Measurements from ENCODE around the gene TNFAIP3.
"Not testable (repeated sequence)": the region's sequence is repeated elsewhere in the genome, so short reads cannot be mapped to it uniquely, and the experiment has no call there.

Gene TNFAIP3

DNA sequence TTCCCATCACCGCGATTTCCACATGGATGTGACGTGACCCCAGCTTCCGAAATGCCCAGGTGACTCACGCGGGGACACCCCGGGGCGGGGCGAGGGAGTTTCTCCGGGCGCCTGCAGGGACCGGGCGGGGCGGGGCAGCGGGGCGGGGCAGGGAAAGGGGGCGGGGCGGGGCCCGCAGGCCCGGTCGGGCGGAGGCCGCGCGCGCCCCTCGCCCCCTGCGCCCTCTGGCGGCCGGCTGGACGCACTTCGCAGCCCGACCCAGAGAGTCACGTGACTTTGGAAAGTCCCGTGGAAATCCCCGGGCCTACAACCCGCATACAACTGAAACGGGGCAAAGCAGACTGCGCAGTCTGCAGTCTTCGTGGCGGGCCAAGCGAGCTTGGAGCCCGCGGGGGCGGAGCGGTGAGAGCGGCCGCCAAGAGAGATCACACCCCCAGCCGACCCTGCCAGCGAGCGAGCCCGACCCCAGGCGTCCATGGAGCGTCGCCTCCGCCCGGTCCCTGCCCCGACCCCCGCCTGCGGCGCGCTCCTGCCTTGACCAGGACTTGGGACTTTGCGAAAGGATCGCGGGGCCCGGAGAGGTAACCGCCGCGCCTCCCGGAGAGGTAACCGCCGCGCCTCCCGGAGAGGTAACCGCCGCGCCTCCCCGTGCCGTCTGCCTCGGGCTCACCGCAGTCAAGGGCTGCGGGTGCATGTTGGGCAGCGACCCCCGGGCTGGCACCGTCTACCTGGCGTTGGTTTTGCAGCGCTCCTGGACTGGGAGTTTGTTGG is at the start of gene TNFAIP3:
Gene TNFAIP3, plus strand, starts transcription at position 346 of the 771 bp plus-strand sequence. CDS start 3,969 bp downstream, outside the sequence.
- DNase-seq (ENCODE audit: low spot score), result peak; percentile 97

DNA sequence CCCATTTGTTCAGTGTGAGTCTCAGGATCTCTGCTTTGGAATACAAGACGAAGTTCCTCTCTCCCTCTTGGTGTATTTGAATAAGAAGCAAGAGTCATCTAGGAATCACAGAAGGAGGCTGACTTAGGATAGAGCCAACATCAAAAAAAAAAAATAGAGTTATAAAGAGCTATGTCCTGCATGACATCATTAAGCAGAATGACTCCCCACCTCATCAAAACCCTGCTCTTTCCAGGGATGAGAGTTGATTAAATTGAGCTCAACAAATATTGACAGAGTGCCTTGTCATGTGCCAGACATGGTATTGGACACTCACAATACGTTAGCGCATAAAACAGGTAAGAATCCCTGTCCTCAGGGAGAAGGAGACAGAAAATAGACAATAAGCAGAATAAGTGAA is 48.6 kb upstream of the TNFAIP3 start:
- no peak for DNase-seq (ENCODE audit: low spot score)

DNA sequence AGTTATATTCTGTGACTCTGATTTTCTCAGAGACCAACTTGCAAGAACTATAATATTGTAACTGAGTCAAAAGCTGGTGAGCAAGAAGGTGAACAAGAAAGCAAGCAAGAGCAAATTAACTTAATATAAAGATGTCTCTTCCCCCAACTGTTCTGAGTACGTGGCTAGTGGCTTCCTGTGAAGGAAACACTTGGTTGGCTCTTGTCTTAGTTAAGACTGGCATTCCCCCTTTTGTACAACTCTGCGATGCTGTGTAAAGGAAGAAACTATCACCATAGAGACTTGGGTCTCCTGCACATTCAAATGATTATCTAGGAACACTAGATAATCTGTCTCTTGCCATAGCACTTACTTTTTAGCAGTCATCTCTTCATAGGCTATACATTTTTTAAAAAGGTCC is 47.3 kb upstream of the TNFAIP3 start:
- no peak for DNase-seq (ENCODE audit: low spot score)

DNA sequence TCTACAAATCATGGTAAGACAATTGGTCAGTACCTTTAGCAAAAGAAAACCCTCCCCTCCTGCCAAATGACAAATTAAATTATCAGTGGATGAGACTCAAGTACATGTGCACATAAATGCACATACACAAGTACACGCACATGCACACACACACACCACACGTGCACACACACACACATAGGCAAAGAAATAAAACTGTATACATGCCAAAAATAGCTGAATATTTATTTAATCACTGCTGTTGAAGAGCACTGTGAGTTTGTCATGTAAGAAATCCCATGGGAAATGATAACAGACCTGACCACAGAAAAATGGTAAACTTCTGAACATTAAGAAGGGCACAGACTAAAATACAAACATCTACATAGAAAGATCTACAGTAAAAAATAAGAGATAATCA is 46.6 kb upstream of the TNFAIP3 start:
- no peak for DNase-seq (ENCODE audit: low spot score)

DNA sequence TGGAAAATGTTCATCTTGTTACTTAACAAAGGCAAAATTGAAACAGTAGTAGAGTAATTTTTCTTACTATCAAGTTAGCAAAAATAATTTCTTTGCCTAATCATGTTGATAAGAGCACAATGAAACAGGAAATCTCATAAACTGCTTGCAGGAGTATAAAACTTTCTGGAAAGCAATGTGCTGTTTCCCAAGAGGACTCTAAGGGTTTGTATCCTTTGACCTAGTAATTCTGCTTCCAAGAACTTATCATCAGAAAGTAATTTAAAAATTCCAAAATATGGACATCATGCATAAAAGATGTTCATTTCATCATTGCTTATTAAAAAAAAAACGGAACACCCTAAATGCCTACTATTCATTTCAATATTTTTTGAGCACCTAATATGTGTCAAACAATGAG is 46.1 kb upstream of the TNFAIP3 start:
- DNase-seq (ENCODE audit: low spot score), result no peak

DNA sequence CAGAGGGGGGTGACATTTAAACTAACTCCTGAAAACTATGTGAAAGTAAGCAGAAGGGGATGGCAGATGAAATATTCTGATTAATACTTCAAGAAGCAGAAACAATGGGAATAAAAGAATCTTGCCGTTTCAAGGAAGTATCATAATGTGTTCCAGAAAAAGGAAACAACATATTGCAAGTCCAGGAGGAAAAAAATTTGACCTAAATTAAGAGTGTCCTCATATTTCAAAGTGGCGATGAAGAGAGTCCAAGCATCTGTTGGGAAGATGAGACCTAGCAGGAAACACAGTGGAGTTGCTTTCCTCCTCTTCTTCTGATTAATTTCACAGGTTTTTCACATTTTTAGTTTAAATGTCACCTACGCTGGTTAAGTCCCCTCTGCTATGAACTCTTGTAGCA is 45.6 kb upstream of the TNFAIP3 start:
- DNase-seq (ENCODE audit: low spot score), result no peak

DNA sequence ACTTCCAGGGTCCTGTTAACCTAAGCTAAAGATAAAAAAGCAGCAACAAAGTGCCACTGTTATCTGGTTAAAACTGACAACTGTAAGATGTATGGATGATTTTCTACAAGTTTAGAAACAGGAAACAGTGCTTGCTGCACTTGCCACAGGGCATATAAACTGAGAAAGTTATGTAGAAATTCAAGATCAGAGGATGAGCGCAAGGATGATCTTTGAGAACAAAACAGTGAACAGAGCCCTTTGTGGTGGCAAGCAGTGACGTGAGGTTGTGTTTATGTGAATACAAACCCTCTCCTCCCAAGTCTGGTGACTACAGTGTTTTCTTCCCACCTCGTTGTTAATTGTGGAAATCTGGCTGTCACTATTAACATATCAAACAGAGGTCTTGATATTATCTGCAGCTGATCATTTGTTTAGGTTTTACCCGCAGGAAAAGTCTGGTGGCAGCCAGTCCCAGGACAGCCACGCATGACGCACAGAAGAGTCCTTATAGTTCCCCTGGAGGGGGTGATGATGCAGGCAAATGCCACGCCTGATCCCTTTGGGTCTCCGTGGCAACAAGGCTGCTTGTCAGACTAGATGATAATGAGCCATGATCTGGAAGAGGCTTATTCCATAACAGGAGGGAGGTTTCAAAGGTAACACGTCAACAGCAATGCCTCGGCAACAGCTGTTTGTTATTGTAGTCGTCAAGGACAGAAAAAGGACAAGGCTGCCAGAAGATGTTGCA is 43.1 kb upstream of the TNFAIP3 start:
- DNase-seq (ENCODE audit: low spot score), result no peak

DNA sequence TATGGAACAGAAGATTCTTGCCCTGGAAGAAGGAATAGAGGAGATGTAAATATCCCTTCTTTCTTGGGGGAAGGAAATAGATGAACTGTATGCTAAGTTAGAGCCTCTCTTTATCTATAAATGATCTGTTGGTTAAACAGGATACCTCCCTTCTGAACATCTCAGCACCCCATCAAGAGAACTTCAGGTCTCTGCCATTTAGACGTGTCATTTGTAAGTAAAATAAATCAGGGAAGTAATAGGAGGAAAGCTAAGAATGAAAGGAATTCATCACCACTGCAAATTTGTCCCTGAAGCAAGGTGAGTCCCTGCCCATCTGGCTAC is 42.5 kb upstream of the TNFAIP3 start:
- no peak for DNase-seq (ENCODE audit: low spot score)

DNA sequence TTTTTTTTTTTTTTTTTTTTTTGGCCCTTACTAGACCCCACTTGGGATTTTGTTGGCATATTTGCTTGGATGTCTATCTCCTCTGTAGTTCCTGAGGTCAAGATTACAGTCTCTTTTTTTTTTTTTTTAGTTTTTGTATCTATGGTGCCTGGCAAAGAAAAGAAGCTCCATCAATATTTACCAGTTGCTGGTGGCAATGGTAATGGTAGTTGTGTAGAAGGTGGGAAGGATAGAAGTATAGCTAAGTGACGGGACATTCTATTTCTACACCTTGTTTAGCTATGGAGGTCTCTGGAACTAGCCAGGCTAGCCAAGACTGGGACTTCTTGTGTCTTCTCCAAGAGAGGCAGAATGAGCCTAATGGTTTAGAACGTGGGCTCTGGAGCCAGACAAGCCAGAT is 42.2 kb upstream of the TNFAIP3 start:
- DNase-seq (ENCODE audit: low spot score), result no peak

DNA sequence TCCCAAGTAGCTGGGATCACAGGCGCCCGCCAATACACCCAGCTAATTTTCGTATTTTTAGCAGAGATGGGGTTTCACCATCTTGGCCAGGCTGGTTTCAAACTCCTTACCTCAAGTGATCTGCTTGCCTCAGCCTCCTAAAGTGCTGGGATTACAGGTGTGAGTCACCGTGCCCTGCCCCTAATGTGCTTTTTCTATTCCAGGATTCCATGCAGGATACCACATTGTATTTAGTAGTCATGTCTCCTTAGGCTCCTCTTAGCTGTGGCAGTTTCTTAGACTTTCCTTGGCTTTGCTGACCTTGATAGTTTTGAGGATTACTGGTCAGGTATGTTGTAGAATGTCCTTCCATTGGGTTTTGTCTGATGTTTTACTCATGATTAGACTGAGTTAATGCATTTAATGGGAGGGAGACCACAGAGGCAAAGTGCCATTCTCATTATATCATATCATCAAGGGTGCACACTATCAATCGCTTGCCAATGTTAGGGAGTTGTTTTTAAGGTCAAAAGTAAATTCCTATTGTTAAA is 39.6 kb upstream of the TNFAIP3 start:
- DNase-seq (ENCODE audit: low spot score), result no peak

DNA sequence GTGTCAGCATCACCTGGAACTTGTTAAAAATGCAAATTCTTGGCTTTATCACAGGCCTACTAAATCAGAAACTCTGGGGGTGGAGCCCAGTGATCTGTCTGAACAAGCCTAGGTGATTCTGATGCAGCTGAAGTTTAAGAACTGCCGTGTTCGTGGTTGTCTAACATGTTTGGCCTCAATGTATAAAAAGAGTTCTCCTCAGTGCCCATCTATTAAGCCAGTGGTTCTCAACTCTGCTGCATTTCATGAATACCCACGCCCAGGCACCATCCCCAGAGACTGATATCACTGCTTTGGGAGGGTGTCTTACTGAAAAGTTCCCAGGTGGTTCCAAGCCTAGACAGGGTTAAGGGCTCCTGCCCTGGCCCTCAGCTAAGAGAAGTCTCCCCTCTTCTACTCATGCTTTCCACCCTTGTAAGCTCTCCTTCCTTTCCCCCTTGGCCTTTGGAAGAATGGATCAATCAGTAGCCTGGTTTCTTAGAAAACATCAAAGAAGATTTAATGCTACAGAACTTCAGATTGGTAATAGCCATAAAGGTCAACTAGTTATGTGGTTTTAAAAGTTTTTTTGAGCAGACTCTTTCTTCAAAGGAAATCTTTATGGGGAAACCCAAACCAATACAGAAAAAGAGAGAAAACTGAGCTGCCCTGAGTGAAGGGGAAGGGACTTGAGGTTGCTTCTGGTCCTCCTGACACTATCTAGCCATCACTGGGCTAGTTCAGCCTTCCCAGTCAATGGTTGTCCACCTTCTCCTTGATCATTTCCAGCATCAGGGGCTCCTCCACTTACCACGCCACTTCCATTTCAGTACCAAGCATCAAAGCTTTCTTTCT is 38.9 kb upstream of the TNFAIP3 start:
- no peak for DNase-seq (ENCODE audit: low spot score)

DNA sequence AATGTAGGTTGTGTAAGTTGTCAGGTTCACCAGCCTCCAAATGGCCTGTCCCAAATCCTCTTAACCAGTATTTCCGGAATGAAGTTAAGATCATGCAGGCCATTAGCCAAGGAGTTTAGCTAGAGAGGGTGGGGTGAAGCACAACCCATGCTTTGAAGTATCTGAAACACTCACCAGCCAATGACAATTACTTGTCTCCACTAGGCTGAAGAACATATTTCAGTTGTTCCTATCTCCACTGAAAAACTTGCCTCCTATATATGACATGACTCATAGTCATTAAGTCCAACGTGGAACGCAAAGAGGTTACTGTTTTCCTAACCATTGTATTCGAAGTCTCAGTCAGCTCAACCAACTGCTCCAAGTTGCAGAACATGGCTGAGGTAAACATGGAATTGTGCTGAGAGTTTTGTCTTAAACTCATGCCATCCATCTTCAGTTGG is 37.4 kb upstream of the TNFAIP3 start:
- DNase-seq (ENCODE audit: low spot score), result no peak

DNA sequence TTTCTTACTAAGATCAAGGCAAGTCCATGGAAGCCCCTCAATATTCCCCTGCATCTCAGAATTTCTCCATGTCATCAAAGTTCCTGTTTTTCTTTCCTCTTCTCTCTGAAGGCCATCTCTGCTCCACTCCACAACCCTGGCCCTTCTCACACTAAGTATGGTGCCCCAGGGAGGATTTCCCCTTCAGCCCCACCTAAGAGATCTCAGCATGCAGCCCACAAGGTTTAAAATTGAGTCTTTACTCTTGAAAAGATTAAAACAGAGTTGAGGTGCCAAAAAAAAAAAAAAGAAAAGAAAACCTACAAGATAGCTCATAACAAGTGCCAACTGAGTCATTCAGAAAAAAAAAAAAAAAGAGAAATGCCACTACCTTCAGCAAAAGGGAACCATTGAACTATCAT is 36.5 kb upstream of the TNFAIP3 start:
- no peak for DNase-seq (ENCODE audit: low spot score)

DNA sequence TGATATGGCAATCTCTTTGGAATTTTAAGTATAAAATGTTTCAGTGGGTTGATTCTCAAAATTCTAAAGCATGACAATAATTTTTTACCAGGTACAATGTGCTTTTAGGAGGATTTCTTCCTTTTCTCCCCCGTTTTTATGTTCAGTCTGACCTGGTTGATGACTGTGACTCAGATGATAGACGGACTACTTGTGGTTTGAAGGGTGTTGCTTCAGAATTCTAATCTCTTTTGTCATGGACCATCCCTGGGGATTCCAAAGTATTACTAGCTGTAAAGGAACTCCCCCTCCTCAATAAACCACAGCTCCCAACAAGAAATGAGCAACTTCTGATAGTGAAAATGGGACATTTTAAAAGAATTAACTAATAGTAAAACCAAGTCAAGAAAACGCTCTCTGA is 34.9 kb upstream of the TNFAIP3 start:
- DNase-seq (ENCODE audit: low spot score), result no peak

DNA sequence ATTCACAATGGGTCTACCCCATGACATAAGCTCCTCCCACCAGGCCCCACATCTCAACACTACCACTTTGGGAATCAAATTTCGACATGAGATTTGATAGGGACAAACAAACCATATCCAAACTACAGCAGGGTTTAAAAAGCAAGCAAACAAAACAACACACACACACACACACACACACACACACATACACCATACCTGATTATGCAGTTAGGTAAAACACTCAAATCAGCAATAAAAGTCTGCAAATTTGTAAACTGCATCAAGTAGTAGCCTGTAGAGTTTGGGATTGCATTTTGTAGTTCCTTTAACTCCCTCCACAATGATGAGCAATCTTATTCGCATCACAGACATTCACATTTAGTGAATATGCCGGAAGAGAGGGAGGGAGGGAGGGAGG is 32.6 kb upstream of the TNFAIP3 start:
- no peak for DNase-seq (ENCODE audit: low spot score)

DNA sequence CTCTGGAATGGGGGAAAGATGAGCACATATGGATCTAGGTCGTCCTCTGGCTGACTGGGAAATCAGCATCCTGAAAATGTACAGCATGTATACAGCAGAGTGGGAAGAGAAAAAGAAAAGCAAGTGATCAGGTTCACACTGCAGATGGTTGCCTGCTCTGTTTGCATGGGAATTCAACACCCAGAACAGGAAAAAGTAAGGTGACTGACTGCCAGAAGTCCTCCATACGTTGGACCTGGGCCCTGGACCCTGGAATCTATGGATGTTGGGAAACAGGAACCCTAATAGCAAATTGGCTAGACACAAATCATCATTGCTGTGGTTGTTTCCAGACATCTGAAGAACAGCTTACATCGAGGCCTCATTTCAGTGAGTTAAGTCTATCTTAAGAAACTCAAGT is 30.3 kb upstream of the TNFAIP3 start:
- DNase-seq (ENCODE audit: low spot score), result no peak

DNA sequence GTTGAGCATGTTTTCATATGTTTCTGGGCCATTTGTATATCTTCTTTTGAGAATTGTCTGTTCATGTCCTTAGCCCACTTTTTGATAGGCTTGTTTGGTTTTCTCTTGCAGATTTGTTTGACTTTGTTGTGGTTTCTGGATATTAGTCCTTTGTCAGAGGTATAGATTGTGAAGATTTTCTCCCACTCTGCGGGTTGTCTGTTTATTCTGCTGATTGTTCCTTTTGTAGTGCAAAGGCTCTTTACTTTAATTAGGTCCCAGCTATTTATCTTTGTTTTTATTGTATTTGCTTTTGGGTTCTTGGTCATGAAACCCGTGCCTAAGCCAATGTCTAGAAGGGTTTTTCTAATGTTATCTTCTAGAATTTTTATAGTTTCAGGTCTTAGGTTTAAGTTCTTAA is 29.0 kb upstream of the TNFAIP3 start:
- not testable (repeated sequence) for DNase-seq (ENCODE audit: low spot score)

DNA sequence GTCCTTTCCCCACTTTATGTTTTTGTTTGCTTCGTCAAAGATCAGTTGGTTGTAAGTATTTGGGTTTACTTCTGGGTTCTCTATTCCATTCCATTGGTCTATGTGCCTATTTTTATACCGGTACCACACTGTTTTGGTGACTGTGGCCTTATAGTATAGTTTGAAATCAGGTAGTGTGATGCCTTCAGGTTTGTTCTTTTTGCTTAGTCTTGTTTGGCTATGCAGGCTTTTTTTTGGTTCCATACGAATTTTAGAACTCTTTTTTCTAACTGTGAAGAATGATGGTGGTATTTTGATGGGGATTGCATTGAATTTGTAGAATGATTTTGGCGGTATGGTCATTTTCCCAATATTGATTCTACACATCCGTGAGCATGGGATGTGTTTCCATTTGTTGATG is 28.5 kb upstream of the TNFAIP3 start:
- DNase-seq (ENCODE audit: low spot score), result not testable (repeated sequence)

DNA sequence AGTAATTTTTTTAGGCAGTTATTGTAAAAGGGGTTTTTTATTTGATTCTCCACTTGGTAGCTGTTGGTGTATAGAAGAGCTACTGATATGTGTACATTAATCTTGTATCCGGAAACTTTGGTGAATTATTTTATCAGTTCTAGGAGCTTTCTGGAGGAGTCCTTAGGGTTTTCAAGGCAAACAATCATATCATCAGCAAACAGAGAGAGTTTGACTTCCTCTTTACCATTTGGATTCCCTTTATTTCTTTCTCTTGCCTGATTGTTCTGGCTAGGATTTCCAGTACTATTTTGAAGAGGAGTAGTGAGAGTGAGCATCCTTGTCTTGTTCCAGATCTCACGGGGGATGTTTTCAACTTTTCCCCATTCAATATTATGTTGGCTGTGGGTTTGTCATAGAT is 28.0 kb upstream of the TNFAIP3 start:
- DNase-seq (ENCODE audit: low spot score), result no peak

DNA sequence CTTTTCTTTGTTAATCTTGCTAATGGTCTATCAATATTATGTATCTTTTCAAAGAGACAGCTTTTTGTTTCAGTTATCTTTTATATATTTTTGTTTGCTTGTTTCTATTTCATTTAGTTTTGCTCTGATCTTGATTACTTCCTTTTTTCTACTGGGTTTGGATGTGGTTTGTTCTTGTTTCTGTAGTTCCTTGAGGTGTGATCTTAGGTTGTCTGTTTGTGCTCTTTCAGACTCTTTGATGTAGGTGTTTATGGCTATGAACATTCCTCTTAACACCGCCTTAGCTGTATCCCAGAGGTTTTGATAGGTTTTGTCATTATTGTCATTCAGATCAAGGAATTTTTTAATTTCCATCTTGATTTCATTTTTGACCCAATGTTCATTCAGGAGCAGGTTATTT is 26.8 kb upstream of the TNFAIP3 start:
- DNase-seq (ENCODE audit: low spot score), result no peak

DNA sequence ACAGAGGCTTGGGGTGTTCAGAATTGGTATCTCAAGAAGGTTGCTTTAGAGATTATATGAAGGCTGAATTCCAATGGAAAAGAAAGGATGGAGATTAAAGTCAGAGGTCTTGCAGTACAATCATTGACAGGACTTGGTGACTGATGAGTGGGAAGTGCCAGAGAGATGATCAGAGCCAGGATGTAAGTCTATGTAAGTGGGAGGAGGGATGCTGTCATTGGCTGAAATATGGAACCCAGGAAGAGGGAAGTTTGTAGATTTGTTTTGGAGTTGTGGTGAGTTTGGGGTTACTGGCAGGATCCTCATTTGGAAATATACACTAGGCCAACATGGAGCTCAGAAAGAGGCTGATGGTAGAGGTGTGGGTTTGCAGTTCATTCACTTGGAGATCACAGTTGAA is 23.8 kb upstream of the TNFAIP3 start:
- no peak for DNase-seq (ENCODE audit: low spot score)

DNA sequence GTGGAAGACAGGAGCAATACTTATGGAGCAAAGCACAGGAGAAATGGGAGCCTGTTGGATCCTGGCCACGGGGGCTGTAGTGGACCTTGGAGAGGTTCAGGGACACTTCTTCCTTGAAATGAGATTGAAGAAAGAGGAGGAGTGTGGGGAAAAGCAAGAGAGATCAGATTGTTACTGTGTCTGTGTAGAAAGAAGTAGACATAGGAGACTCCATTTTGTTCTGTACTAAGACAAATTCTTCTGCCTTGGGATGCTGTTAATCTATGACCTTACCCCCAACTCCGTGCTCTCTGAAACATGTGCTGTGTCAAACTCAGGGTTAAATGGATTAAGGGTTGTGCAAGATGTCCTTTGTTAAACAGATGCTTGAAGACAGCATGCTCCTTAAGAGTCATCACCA is 22.7 kb upstream of the TNFAIP3 start:
- not testable (repeated sequence) for DNase-seq (ENCODE audit: low spot score)

DNA sequence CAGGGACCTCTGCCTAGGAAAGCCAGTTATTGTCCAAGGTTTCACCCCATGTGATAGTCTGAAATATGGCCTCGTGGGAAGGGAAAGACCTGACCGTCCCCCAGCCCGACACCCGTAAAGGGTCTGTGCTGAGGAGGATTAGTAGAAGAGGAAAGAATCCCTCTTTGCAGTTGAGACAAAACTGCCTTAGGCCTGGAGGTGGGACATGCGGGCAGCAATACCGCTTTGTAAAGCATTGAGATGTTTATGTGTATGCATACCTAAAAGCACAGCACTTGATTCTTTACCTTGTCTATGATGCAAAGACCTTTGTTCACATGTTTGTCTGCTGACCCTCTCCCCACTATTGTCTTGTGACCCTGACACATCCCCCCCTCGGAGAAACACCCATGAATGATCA is 22.3 kb upstream of the TNFAIP3 start:
- not testable (repeated sequence) for DNase-seq (ENCODE audit: low spot score)
